HG02759 (cell line): ENCODE data around the gene CHST5.
"Not testable (repeated sequence)": the region's sequence is repeated elsewhere in the genome, so short reads cannot be mapped to it uniquely, and the experiment has no call there.

Experiments
- ATAC-seq: cut with Tn5 transposase; IDR thresholded peaks from one replicate; pipeline ENCODE4 v1.9.1; 2021; ENCODE audit warnings: mild to moderate bottlenecking, moderate library complexity; ENCODE audit not compliant: unreplicated experiment

Gene CHST5

DNA sequence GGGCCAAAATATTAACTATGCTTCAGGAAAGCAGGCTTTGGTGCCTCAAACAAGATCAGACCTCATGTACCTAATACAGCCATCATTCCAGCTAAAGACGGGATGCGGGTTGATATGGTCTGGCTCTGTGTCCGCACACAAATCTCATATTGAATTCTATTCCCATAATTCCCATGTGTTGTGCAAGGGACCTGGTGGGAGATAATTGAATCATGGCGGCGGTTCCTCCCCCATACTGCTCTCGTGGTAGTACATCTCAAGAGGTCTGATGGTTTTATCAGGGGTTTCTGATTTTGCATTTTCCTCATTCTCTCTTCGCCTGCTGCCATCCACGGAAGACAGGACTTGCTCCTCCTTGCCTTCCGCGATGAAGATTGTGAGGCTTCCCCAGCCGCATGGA lies 21.6 kb downstream of the CHST5 start:
- no peak for ATAC-seq

DNA sequence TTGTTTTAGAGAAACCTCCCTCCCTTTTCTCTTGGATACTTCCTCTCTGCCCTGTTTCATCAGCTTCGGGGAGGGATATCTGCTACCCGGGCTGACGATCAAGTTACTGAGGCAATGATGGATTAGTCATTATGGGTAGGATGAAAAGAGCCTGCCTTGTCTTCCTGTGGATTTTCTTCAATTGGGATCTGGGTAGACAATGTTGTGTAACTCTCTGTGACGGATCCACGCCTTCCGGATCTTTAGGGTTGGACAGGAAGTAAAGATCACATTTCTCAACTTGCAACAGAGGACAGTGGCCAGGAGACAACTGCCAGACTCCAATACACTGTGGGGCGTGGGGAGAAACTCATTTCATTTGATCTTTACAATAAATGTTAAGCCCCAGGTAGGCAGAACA lies 29.3 kb downstream of the CHST5 start:
- ATAC-seq, result no peak

DNA sequence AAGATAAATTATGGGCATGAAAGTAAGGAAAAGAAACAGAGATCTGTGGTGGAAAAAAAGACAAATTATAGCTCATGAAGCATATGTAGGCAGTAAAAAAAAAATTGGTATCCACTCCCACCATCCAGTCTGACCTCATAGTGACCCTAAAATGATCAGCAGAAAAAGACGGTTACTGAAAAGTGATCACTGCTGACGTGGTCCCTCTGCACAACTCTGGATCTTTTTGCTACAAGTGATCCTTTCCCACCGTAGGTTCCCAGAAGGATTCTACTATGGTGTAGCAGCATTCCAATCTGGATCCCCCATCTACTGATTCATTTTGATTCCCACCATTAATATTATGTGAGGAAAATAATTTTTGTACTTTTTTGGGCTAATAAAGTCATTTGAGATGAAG lies 29.8 kb downstream of the CHST5 start:
- no peak for ATAC-seq

DNA sequence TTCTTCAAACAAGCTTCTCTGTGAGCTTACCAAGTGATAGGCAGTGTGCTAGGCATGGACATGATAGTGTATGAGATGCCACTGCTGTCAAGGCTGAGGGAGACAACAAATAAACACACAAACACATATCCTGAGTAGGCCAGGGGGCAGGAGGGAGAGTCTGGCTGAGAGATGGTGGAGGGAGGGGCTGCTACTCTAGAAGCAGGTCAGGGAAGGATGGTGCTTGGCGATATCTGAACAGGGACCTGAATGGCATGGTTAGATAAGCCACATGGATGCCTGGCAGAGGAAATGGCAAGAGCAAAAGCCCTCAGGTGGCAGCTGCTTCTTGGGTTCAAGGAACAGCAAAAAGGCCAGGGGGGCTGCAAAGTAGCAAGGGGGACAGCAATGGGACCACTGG lies 32.1 kb downstream of the CHST5 start:
- ATAC-seq, result no peak

DNA sequence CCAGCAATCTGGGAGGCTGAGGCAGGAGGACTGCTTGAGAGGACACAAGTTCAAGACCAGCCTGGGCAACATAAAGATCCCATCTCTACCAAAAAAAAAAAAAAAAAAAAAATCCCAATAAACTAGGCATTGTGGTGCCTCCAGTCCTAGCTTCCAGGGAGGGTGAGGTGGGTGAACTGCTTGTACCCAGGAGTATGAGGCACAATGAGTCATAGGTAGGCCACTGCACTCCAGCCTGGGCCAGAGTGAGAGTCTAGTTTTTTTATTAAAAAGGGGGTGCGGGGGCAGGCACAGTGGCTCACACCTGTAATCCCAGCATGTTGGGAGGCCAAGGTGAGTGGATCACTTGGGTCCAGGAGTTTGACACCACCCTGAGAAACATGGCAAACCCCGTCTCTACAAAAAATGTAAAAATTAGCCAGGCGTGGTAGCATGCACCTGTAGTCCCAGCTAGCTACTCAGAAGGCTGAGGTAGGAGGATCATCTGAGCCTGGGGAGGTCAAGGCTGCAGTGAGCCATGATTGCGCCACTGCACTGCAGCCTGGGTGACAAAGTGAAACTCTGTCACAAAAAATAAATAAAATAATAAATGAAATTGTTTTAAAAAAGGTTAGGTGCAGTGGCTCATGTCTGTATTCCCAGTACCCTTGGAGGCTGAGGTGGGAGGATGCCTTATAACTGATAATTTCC lies 32.8 kb downstream of the CHST5 start:
- ATAC-seq, result no peak

DNA sequence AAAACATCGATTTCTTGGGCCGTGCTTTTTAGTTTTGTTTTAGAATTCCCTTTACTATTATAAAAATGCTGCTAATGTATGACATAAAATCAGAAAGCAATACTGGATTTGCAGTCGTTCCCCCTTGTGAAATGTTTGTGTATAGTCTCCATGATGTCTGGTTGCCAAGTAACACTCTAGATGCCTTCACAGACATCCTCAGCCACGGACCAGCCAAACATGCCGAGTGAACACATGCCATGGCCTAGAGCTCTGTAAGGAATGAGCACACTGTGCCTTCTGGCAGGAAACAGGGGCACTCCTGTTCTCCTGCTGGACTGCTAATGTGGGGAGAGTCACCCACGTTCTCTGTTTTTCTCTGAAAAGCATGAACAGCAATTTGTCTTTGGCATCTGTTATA lies 34.1 kb downstream of the CHST5 start:
- ATAC-seq, result not testable (repeated sequence)

DNA sequence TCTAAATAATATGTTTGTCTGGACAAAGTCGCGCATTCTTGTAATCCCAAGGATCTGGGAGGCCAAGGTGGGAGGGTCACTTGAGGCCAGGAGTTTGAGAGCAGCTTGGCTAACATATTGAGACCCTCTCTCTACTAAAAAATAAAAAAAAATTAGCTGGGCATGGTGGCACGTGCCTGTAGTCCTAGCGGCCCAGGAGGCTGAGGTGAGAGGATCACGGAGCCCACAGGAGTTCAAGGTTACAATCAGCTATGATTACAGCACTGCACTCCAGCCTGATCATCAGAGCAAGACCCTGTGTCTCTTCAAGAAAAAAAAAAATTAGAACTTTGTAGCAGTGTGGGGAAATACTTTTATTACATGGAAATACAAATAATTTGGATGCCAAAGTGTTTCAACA lies 34.5 kb downstream of the CHST5 start:
- no peak for ATAC-seq

DNA sequence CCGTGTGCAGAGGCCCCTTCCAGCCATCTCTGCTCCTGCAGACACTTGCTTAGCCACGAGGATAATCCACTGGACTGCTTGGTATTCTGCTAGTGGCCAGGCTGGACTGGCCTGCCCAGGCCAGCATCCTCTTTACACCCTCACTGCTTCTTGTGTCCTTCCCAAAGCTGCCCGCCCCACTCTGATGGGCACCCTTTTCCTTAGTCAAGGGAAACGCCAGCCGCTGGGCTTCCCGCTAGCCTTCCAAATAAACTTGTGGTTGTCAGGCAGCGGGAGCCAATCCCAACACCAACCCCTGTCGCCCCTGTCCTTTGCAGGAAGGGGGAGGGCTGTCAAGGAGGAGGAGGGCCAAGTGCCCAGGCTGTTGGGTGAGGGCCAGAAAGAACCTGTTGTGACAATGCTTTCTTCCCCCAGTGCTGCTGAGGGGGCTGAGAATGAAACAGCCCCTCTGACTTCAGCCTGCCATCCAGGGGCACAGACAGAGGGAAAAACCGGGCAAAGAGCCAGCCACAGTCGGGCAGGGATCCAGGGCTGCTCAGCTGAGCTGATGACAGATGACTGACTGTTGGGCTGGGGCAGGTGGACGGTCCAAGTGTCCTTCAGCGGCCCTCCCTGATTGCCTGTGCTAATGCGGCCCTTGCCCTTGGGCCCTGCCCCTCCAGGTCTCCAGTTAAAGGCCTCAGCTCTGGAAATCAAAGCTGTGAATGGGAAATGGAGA lies 37.1 kb downstream of the CHST5 start:
- not testable (repeated sequence) for ATAC-seq

DNA sequence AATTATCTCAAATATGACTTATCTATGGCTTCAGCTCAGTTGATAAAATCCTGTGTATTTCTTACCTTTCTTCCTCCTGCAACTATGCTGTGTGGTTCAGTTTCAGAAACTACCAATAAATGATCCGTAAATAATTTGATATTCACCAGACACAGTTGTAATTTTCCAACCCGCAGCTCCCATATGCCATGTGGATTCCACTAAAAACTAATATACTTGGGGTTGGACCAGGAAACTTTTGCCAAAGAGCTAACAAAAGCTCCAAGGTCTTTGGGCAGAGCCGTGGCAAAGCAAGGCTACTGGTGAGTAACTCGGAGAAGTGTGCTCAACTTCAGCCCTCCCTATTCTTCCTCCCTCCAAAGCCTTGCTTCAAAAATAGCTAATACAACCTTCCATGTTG lies 38.4 kb downstream of the CHST5 start:
- no peak for ATAC-seq

DNA sequence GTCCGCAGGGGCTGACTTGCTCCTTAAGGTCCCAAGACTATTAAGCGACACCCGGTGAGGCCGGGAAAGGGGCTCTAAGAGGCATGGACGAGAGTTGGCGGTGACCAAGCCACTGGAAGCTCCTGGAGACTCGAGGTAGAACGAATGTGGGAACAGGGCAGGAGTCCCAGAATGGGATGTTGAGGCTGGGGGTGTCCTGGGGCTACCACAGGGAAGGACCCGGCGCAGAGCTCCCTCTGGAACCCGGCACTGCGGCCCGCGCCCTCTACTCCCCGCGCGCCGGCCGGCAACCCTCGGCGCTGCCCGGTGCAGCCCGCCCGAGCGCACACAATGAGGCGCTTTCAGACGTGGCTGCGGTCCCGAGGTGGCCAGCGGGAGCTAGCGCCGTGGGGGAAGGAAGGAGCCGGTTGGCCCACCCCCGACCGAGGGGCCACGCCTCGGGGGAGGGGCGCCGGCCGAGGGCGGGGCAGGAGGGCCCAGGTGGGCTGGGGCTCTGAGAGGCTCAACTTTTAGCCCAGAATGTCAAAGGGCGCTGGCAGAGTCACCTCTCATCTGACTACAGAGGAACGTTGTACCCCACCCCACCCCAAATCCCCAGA lies 40.7 kb downstream of the CHST5 start, which contains the start of gene CHST6:
Gene CHST6, minus strand, starts transcription at position 366 of the 599 bp plus-strand sequence. CDS start 15,613 bp downstream, outside the sequence.
- ATAC-seq, result peak; percentile 85

DNA sequence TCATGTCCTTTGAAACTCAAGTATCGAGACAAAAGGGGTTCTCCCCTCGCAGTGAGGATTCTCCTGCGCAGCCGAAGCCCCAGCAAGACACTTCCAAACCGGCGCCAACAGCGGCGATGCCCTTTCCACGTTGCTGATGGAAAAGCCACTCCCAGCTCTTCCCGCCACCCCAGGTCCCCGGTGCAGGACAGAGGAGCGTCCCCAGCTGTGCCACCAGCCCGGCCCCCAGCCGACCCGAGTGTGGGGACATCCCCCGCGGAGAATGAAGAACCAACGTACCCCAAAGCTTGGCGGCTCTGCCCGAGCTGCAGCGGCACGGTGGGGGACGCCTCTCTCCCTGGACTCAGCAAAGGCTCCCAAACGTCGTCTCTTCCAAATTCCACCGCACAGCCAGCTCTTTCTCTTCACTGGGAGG lies 41.2 kb downstream of the CHST5 start:
- ATAC-seq, result peak; percentile 5

DNA sequence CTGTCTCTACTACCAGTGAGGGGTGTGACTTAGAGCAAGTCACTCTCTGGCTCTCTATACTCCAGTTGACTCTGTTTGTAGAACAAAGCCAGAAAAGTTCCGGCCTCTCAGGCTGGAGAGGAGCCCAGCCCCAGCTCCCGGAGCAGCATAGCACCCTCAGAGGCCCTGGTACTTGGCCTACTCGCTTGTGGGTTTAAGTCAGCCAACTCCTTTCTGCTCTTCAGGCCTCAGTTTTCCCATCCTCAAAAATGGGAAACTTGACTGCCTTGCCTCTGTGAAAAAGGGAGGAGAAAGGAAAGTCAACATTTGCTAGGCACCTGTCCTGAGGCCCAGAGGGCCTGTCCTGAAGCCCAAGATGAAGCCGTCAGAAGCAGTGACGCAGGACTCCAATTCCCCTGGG lies 41.7 kb downstream of the CHST5 start:
- no peak for ATAC-seq

DNA sequence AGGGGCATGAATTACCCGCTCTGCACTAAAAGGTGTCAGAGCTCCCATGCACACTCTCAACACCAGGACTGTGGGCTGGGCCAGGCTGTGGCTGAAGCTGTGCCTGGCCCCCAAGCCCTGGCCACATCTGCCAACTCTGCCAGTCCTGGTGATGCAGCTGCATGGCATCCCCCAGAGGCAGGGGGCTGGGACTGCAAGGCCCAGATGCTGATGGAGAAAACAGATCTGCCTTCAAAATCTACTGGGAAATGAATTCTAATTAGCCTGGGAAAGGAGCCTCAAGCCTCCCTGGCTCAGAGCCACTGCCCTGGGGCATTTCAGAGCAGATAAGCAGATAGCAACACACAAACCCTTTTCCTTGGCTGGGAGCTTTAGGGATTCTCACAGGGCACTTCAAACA lies 44.0 kb downstream of the CHST5 start:
- ATAC-seq, result no peak

DNA sequence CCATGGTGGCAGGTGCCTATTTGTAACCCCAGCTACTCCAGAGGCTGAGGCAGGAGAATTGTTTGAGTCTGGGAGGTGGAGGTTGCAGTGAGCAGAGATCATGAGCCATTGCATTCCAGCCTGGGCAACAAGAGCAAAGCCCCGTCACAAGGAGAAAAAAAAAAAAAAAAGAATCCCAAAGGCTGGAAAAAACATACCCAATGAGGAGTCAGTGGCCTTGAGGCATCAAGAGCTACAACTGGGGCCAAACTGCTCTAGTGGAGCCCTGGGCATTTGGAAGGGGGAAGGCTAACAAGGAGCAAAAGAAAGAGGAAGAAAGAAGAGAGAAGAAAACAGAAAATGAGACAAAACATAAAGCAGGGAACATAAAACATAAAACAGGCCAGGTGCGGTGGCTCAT lies 47.6 kb downstream of the CHST5 start:
- no peak for ATAC-seq

DNA sequence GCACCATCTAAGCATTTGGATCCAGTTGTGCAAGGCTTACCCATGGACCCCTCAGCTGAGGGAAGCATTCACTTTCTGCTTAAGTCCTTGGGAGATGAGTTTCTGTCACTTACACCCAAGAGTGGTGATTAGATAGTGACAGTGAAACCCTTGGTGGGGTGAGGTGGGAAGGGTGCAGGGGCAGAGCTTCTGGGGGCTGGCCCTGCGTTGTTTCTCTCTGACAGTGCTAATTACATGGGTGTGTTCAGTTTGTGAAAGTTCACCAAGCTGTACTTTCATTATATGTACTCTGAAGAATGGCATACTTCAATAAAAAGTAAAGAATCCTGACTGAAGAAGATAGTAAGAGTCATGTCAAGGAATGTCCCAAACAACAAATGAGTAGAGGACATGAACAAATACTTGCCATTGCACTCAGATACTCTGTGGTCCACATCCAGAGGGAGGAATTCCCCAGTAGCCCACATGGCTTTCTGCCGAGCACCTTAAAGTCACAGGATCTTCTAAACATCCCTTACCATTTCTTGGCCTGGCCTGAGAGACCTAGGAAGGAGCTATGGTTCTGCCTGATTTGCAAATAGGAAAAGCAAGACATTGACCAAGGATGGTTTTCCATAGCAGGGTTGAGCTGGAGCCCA lies 49.1 kb downstream of the CHST5 start:
- peak; percentile 37 for ATAC-seq

DNA sequence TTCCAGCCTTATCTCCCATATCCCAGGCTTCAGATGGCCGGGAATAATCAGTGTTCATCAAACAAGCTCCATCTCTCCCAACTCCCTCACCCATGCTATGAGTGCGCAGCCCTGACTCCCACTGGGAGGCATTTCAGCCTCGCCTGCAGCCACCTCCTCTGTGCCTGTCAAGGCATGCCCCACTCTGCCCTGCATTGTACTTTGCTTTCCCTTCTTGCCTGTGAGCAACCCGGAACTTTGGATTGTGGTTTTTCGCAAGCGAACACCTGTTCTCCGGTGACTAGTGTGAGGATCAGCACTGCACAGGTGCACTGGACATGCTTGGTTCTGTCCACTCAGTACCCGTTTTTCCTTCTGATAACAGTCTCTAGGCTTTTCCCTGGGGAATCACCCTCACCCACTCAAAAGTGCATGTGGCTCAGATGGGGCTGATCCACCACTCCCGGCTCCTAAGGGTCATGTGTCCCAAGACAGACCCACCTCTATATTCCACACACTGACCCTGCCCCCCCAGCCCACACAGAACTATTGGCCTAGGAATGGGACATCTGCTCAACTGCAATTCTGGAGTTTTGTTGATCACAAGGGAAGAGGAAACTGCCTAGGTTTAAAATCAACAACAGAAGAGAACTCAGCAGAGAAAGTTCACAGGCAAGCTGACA lies 49.8 kb downstream of the CHST5 start:
- ATAC-seq, result no peak

DNA sequence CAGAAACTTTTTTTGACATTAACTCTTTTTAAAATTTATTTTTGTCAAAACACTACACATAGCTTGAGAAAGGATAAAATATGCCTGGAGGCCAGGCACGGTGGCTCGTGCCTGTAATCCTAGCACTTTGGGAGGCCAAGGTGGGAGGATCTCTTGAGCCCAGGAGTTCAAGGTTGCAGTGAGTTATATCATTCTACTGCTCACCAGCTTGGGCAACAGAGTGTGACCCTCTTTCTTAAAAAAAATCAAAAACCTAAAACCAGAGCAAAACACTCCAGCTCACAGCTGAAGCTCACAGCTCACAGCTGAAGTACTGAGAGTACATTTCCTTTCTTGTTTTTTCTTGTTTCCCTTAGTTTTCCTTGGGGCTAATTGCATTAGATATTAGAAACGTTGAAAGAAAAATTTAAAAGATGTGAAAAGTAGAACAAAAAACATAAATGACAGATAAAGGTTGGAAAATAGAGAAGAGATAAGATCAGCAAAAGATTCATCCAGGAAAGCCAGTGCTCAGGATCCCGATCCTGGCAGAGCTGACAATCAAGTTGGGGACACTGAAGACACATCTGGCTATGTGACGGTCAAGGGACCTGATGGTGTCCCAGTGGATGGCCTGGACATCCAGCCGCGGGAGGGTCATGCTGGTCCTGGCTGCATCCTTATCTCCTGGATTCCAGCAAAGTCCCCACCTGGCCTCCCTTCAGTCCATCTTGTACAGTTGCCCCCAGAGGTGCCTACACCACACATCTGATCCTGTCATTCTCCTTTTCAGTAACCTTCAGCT lies 50.5 kb downstream of the CHST5 start:
- peak; percentile 37 for ATAC-seq

DNA sequence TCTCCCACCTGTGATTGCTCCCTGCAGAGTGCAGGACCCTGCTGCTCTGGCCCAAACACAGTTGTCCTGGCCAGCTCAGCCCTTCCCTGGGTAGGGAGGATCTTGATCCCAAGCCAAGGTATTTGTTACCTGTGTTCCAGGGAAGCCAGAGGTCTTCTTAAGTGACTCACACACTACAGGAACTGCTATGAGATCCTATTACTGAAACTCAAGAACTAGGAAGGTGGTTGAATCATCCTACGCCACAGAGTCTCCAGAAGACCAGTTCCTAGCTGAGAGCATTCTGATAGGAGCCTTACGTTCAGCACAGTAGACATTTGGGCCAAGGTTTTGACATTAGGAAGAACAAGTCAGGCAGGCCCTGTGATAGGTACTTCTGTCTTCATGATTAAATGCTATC lies 52.7 kb downstream of the CHST5 start:
- no peak for ATAC-seq

DNA sequence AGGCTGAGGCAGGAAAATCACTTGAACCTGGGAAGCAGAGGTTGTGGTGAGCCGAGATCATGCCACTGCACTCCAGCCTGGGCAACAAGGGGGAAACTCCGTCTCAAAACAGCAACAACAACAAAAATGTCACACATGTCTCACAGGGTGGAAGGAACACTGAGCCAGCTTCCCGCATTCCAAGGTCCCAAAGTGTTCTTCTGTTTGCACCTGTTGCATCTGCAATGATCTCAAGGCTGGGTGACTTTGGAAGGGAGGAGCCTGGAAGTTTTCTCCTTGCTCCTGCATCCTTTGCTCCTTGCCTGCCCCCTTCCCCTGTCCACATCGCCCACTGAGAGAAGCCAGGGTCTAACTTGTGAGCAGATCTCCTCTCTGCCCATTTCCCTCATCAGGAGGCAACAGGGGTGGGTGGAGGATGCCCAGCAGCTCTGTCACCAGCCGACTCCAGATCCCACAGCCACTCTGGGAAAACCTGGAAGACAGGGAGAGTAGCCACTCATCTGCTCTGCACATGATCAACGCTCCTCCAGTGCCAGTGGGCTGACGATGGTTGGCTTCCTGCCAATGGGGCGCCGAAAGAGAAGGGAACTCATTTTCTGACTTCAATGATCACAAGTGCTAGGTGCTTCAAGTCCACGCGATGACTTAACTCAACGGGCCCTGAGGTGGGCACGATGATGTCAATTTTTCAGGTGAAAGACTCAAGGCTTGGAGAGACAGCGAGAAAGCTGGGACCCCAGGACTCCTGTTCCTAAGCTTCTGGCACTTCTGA lies 53.3 kb downstream of the CHST5 start:
- ATAC-seq, result no peak

DNA sequence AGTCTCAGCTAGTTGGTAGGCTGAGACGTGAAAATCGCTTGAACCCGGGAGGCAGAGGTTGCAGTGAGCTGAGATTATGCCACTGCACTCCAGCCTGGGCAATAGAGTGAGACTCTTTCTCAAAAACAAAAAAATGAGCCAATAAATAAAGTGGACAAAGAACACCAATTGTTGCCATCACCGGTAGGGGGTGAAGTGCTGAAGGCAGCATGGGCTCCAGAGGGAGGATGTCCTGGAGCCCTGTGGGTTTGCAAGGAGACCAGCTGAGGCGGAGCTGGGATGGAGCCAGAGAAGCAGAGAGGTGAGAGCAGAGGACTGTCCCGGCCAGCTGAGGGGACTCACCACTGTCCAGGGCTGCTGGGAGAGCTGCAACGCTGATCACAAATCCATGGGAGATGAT lies 54.4 kb downstream of the CHST5 start:
- no peak for ATAC-seq
